ENCODE data around the gene ABCG2.
"Not testable (repeated sequence)": the region's sequence is repeated elsewhere in the genome, so short reads cannot be mapped to it uniquely, and the experiment has no call there.

The ABCG2 gene

DNA sequence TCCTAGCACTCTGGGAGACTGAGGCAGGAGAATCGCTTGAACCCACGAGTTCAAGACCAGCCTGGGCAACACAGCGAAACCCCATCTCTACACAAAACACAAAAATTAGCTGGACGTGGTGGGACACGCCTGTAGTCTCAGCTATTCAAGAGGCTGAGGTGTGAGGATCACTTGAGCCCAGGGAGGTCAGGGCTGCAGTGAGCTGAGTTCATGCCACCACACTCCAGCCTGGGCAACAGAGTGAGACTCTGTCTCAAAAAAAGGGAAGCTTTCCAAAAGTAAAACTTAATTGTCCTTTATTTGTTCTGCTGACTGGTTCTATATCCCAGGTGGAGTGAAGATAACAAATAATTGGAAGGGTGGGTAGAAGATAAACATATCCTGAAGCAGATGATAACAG lies 45.6 kb downstream of the ABCG2 start:
- no peak for DNase-seq (ENCODE audit: low read depth in 2 of 2)

DNA sequence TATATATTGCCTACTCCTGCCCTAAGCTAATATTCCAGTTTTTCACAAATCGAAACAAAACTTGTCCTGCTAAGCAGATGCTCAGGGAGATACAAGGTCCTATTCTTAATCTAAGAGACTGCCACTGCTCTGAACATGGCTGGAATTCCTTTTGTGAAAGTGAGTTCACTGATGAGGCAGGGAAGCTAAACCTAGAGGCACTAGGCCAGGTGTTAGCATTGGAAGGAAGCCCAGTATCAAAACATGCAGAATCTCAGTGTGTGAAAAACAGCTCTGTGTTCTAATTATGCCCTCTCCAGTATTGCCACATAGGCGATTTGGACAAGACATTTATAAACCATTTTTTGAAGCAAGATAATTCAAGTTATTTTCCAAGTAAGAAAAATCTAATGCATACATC lies 47.6 kb downstream of the ABCG2 start:
- no peak for DNase-seq (ENCODE audit: low read depth in 2 of 2)

DNA sequence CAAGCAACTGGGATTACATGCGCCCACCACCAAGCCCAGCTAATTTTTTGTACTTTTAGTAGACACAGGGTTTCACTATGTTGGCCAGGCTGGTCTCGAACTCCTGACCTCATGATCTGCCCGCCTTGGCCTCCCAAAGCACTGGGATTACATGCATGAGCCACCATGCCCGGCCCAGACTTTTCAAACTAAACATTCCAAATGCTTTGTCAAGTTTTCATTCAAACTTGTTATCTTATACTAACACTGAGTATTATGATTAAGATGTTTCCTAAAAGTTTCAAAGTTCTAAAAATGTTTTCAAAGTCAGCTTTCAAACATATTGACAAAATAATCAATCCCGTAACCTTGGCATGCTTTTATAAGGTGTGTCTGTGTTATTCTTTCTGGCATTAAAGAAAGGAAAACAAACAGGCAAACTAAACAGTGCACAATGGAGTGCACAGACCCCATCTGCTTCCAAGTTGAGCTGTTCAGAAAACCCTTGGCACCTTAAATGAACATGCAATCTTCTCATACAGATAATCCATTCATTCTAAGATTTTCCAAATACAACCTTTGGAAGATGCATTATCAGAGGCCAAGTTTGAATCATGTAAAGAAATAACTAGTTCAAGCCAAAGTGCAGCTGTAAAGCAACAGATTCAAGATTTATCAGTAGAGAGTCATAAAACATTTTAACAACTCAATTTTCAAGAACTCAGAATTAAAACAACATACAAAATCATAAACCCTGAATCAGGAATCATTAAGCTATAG lies 49.1 kb downstream of the ABCG2 start:
- DNase-seq (ENCODE audit: low read depth in 2 of 2) = no peak

DNA sequence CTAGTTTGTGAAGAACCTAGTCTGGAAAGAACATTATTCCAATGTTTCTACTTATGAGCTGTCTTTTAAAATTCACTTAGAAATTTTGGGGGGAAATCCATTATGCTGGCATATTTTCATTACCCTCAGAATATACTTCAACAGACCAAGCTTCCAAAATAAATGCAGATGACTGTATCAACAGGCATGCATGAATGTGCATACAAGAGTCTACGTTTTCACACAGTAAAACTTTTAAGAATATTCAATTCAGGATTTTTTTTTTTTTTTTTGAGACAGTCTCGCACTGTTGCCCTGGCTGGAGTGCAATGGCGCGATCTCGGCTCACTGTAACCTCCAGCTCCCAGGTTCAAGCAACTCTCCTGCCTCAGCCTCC lies 49.7 kb downstream of the ABCG2 start:
- DNase-seq (ENCODE audit: low read depth in 2 of 2) = no peak

DNA sequence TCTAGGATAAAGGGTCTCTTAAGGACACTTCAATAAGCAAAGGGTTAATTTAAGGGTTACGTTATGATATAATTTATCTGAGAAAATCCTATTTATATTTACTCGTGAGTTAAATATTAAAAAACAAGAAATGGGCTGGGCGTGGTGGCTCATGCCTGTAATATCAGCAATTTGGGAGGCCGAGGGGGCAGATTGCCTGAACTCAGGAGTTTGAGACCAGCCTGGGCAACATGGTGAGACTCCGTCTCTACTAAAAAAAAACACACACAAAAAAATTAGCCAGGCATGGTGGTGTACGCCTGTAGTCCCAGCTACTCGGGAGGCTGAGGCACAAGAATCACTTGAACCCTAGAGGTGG lies 50.4 kb downstream of the ABCG2 start:
- DNase-seq (ENCODE audit: low read depth in 2 of 2) = not testable (repeated sequence)

DNA sequence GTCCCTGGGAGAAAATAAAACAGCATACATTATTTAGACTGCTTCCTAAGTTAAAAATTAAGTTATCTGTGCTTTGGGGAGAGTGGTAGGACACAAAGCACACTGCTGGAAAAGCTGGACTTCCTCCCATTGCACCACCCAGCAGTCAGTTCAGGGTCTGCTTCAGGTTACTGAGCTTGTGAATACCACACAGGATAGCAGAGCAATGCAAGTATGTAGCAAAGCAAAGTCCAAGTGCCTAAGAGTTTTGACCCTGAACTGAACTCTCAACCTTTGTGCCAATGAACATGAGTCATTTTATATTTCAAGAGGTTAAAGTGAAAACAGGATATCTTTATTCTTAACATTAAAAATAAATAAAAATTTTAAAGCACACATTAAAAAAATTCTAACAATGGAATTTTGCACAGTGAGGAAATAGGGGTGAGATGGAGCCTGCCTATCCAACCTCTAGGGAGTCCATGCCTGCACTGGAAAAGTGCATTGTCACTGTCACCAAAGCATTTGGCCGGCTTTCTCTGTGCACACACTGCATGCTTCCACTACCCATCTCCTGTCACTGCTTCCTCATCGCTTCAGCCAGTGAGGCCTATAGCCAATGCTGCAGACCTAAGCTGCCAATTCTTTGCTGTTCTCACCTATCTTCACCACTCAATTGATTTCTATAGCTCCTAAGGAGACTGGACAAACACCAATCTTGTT lies 50.9 kb downstream of the ABCG2 start:
- DNase-seq (ENCODE audit: low read depth in 2 of 2) = no peak

DNA sequence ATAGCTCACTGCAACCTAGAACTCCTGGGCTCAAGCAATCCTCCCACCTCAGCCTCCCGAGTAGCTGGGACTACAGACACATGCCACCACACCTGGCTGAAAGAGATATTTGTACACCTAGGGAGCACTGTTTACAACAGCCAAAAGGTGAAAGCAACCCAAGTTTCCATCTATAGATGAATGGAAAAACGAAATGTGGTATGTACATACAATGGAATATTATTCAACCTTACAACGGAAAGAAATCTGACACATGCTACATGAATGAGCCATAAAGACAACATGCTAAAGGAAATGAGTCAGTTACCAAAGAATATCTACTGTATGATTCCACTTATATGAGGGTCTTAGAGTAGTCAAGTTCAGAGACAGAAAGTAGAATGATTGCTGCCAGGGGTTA lies 52.2 kb downstream of the ABCG2 start:
- DNase-seq (ENCODE audit: low read depth in 2 of 2) = no peak

DNA sequence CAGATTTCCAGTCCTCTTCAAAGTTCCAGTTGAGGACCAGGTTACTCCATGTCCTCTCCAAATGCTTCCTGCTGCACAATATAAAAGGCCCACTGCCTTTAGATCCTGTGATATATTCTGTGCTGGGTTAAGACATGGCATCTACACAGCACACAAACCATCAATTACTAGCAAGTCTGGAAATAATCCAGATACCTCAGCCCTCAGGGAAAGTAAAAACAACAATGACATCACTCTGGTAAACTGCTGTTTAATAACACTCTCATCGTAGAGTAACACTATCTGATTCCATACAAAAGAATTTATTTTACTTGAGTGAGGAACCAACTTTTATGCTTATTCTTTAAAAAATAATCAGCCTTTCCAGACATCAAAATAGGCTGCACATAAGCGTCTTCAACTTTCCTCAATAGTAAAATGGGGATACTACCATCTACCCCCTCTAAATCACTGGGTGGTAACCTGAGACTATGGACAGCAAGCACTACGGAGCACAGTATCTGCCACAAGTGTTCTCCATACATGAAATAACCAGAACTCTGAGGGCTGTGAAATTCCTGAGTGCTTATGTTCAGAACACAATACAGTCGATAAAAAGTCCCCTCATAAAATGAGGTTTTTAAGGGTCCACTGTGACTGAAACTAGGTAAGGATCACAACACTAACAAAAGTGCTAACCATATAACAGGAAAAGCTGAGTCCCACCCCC lies 53.4 kb downstream of the ABCG2 start:
- no peak for DNase-seq (ENCODE audit: low read depth in 2 of 2)

DNA sequence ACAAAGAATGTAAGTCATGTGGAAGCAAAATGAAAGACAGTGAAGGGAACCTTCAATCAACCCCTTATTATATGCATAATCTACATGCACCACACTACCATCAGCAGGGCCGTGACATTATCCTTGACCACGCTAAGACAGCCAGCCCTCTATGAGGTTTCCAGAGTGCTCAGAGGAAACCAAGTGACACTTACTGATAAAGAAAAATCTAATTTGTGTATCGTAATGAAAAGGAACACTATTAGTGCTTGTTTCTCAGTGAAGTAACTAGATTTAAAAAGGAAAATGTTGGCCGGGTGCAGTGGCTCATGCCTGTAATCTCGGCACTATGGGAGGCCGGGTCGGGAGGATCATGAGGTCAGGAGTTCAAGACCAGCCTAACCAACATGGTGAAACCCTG lies 56.4 kb downstream of the ABCG2 start:
- DNase-seq (ENCODE audit: low read depth in 2 of 2) = no peak

DNA sequence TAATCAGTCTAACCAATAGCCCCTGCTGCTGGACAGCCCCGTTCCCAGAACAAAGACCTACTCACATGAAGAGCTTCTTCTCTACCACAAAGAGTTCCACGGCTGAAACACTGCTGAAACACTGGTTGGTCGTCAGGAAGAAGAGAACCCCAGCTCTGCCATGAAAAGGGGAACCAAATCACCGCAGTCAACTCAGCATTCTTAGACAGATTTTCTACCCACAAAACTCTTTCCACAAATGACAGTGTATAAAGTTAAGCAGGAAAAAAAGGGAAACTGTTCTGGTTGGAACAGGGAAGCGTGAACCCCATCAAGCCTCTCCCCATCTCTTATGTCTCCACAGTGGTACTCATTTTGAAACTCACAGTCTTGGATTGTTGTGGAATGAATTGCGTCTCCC lies 57.3 kb downstream of the ABCG2 start:
- no peak for DNase-seq (ENCODE audit: low read depth in 2 of 2)

DNA sequence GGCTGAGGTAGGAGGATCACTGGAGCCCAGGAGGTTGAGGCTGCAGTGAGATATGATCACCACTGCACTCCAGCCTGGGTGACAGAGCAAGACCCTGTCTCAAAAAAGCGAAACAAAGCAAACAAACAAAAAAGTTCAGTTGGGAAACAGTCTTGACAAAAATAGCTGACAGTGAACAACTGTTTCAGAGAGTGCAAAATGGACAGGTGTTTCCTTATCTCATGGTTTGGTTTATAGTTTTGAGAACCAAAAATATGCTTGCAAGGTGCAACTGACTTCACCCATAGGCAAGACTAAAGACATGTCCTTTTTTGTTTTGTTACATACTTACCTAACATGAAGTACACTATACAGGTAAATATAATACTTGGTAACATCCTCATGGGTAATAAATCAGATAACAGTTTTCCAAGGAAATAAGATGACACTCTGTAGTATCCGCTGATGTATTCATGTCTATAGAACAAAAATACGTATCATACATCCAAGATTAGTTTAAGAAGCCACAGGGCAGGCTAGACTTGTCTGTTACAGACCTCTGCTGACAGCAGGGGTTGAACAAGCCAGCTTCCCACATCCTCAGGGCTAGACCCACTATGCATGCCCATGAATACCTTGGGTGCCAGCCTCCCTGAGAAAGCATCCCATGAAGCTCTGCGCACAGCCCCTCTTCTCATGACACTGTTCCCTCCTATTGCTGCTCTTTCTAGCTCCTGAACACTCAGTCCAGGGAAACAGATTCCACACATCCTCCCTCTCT lies 59.3 kb downstream of the ABCG2 start:
- DNase-seq (ENCODE audit: low read depth in 2 of 2) = no peak

DNA sequence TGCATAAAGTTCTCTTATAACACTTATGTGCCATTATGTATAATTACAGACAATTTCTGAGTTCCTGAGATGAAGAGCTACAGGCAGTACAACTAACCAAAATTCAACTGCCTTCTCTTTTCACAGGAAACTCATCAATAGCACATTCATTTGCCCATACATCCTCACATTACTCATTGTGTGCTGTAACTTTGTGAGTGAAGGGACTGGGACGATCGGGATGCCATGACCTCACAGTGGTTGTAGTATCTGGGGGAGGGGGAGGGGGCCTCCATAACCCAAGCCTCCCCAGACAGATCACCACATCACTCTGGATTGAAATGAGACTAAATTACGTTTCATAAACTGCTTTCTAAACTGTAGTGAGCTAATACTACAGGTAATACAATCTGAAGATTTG lies 60.7 kb downstream of the ABCG2 start:
- DNase-seq (ENCODE audit: low read depth in 2 of 2) = no peak

DNA sequence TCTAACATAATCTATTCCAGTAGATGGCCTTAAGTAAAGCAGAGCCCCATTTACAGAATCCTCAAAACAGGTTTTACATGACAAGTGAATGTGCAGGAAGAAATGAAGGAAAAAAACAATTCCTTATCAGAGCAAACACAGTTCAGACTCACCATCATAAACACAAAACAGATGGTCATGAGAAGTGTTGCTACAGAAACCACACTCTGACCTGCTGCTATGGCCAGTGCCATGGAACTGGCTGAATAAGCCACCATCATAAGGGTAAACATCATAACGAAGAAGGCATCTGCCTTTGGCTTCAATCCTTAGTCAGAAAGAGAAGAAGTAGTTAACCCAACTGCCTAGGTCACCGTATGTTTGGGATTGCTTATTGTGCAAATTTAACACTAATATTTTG lies 61.1 kb downstream of the ABCG2 start:
- DNase-seq (ENCODE audit: low read depth in 2 of 2) = no peak

DNA sequence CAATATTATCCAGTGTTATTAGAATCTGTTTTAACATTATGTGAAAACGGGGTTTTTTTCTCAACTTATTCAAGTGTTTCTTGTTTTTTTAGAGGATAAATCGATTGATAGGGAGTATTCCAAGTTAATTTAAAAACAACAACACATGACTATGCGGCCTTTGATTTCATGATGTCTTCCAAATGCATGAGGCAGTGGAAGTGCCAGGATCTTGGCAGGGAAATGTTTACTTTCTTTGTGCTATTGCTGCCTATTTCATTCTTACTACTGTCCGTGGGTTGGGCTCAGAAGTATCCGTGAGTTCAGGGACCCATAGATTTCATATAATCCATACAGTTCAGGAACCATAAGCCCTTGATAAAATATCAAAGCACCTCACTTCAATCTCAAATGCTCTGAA lies 64.6 kb downstream of the ABCG2 start:
- no peak for DNase-seq (ENCODE audit: low read depth in 2 of 2)

DNA sequence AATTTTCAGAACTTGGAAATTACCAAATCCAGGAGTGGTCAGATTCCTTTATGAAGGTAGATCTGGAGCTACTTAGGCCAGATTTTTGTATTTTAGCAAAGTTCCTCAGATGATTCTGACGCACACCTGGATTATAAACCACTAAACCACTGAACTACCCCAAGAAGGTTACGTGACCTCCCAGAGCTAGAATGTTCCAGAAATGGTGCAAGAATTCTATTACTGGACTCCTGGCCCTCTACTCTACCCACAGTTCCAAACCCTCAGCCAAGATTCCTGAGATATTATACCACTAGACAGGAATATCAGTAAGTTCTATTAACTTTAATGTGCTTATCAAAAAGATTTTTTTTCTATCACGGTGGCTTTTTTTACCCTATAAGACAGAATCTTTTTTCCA lies 67.1 kb downstream of the ABCG2 start:
- DNase-seq (ENCODE audit: low read depth in 2 of 2) = no peak

DNA sequence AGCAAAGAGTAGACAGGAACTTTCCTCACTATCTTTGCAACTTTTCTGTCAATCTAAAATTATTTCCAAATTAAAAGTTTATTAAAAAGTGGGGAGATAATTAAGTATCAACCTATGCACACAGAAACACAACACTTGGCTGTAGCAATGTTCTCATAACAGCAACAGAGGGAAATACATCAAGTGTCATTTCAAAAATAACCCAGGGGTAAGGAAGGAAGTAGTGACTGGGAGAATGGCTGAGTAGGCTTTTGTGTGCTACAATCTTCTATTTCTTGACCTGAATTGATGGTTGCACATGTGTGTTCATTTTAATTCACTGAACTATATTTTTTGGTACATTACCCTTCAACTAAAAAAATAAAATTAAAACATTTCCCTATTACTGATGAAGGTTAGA lies 67.5 kb downstream of the ABCG2 start:
- no peak for DNase-seq (ENCODE audit: low read depth in 2 of 2)

DNA sequence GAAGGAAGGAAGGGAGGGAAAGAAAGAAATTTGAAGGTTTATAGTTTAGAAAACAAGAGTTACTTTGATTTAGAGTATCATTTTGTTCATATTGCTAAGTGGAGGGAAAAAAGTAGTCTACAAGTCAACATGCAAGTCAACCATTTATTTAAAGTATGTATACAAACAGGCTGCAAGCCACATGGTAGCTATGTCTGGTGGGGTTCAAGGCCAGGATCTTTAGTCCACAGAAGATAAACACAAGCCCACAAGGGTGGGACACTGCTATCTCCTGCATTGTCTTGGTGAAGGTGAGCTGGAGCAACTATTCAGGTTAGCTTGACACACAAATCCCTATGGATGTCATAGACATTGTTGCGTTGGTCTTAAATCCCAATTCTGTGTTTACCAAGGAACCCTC lies 71.4 kb downstream of the ABCG2 start:
- DNase-seq (ENCODE audit: low read depth in 2 of 2) = no peak

DNA sequence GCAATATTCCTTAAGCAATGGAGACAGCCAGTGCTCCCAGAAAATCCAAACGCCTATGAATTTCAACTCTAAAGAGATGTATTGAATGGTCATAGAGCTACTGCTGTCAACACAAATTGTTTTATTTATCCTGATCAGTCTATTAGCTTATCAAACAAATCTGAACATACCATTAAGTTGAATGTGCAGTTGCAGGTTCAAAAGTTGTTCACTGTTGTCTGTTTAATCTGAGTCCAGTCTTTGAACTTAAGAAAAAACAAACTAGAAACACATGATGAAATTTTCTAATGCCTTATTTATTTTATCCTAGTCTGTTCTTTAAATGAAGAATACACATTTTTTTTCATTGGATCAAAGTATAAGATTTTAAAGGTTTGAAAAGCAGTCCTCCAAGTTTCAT lies 77.8 kb downstream of the ABCG2 start:
- no peak for DNase-seq (ENCODE audit: low read depth in 2 of 2)

DNA sequence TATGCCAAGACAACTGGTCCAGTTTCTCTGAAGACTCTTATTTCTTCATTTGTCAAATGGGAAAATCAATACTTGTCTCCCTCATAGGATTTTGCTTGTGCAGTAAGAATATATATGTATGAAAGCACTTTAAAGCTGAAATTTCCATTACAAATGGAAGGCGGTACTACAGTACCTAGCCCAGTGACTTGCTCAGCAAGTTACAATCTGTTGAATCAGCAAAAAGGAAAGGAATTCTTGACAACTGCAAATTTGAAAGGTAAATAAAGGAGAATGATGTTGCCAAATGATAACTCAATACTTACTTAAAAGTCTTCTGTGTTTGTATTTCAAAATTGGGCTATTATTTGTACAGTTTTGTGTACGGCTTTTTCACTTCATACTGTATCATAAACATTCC lies 79.9 kb downstream of the ABCG2 start:
- no peak for DNase-seq (ENCODE audit: low read depth in 2 of 2)

DNA sequence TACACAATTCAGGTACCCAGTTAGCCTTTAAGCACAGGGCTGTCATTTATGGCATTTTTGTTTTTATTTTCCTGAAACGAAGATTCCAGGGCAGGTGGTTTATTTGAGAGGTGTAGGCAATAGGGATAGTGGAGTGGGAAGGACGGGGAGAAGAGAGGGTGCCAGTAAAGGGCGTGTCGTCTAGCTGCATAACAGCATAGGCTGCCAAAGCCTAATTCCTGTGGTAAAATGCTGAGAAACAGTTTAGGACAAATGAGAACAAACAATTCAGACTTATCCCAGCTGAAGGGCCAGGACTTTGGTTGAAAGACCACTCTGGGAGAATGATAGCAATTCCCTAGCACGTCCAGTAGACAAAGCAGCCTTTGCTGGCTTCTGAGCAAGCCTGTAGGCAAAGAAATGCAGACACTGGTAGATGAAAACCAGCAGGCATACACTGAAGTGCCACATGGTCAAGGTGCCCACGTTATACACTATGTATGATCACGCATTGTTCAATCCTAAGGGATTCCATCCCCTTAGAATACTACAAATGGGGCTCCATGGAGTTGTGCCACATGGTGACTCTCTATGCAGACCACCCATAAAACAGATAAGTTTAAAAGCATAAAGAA lies 80.4 kb downstream of the ABCG2 start:
- DNase-seq (ENCODE audit: low read depth in 2 of 2) = no peak

DNA sequence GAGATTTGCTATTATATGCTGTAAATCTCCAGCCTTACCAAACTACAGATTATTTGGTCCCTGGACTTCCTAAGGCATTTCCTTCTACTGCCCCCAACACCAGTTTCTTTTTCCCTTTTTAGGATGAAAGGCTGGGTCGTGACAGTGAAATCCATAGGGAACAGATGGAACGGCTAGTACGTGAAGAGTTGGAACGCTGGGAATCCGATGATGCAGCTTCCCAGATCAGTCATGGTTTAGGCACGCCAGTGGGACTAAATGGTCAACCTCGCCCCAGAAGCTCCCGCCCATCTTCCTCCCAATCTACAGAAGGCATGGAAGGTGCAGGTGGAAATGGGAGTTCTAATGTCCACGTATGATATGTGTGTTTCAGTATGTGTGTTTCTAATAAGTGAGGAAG lies 83.1 kb downstream of the ABCG2 start:
- DNase-seq (ENCODE audit: low read depth in 2 of 2) = no peak

DNA sequence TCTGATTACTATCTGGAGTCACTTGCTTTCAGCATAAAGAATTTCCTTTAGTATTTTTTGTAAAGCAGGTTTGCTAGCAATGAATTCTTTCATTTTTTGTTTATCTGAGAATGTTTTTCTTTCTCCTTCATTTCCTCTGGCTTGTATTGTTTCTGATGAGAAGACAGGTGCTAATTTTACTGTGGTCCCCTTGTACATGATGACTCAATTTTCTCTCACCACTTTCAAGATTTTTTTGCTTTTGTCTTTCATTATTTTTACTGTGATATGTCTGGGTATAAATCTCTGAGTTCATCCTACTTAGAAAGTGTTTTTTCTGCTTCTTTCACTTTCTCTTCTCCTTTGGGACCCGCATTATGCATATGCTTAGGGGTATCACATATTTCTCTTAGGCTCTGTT lies 88.4 kb downstream of the ABCG2 start:
- DNase-seq (ENCODE audit: low read depth in 2 of 2) = no peak

All from stimulated activated CD8-positive, alpha-beta memory T cell treated with anti-CD3 and anti-CD28 coated beads, Interleukin-2, amount 100 ng/mL, for 48 hours (primary cell).